HG02852 (cell line): ENCODE results near the gene ACE.

Experiments
- ATAC-seq: cut with Tn5 transposase; IDR thresholded peaks from one replicate; pipeline ENCODE4 v1.9.1; 2021; ENCODE audit warnings: mild to moderate bottlenecking, moderate library complexity; ENCODE audit not compliant: unreplicated experiment

Gene ACE

GRCh38 chr17:63514477-63514876 is 37.6 kb downstream of the ACE start:
- ATAC-seq, result no peak

GRCh38 chr17:63514974-63515373 is 38.1 kb downstream of the ACE start:
- peak; percentile 50 for ATAC-seq

- no peak for ATAC-seq
Observed at GRCh38 chr17:63515426-63515825, 38.6 kb downstream of the ACE start.

GRCh38 chr17:63516910-63517824 is 40.3 kb downstream of the ACE start:
- peak; percentile 41 for ATAC-seq

GRCh38 chr17:63517825-63518534 is 41.1 kb downstream of the ACE start:
- no peak for ATAC-seq

GRCh38 chr17:63519116-63519881 is 42.4 kb downstream of the ACE start:
- ATAC-seq, result no peak

GRCh38 chr17:63519972-63520882 is 43.4 kb downstream of the ACE start:
- ATAC-seq, result no peak

- ATAC-seq, result no peak
Observed at GRCh38 chr17:63523253-63523855, 46.5 kb downstream of the ACE start, which contains the start of gene KCNH6. TSS of gene KCNH6 (plus strand) at chr17:63523358. CDS start at chr17:63523414, 56 bp downstream.

- no peak for ATAC-seq
Observed at GRCh38 chr17:63524051-63524450, 47.2 kb downstream of the ACE start.

- no peak for ATAC-seq
Observed at GRCh38 chr17:63525190-63525946, 48.5 kb downstream of the ACE start.

GRCh38 chr17:63526861-63527260 is 50.0 kb downstream of the ACE start:
- no peak for ATAC-seq

GRCh38 chr17:63528183-63528582 is 51.3 kb downstream of the ACE start:
- ATAC-seq, result no peak

- ATAC-seq, result no peak
Observed at GRCh38 chr17:63529711-63530556, 53.1 kb downstream of the ACE start.

GRCh38 chr17:63530557-63531021 is 53.7 kb downstream of the ACE start:
- no peak for ATAC-seq

- ATAC-seq, result no peak
Observed at GRCh38 chr17:63531022-63531965, 54.4 kb downstream of the ACE start.

- ATAC-seq, result no peak
Observed at GRCh38 chr17:63533433-63534077, 56.7 kb downstream of the ACE start.
